HEK293T (cell line): ENCODE data around the gene RPS25.
"Not testable (repeated sequence)": the region's sequence is repeated elsewhere in the genome, so short reads cannot be mapped to it uniquely, and the experiment has no call there.

Source experiments
- LEF1 ChIP-seq: fragments of 450-650 bp; IDR thresholded peaks from 2 replicates; pipeline ENCODE4 v1.6.1; 2017; ENCODE audit warnings: mild to moderate bottlenecking, borderline replicate concordance
- PKNOX1 ChIP-seq: fragments of 450-650 bp; IDR thresholded peaks from 2 replicates; pipeline ENCODE4 v1.6.1; 2016
- SUZ12 ChIP-seq: fragments of 450-650 bp; IDR thresholded peaks from 2 replicates; pipeline ENCODE4 v1.6.1; 2016; ENCODE audit warnings: mild to moderate bottlenecking
- TARDBP ChIP-seq: fragments of 450-650 bp; IDR thresholded peaks from 2 replicates; pipeline ENCODE4 v1.6.1; 2016

GRCh38 chr11:118984337-118984736 is 33.8 kb downstream of the RPS25 start:
- TF ChIP-seq SUZ12, PKNOX1, LEF1, TARDBP: not testable (repeated sequence)
